ENCODE data around the gene PDCD4. TPM values are rescaled to one million over a fixed set of nuclear protein-coding genes. Genes with fewer than 3 reads are reported as not detected.

Gene PDCD4
- total and polyA plus RNA-seq, 2 of the 8 experiments (the other 6 are each of a cell fraction or from before 2014, with no cell fraction given) = 3.3 to 26.8 TPM

GRCh38 chr10:110860576-110861241 lies 11.0 kb upstream of the PDCD4 start (continued):
- no peak for TF ChIP-seq SUZ12 (IDR thresholded peaks at IDR 0.05; ENCODE audit: low read length)
- no peak for TF ChIP-seq SIN3A (conservative IDR thresholded peaks at IDR 0.05 in 1 of 2, IDR thresholded peaks at IDR 0.05 in 1 of 2; ENCODE audit: low read depth in 1 of 2, low read length in 2 of 2)
- TF ChIP-seq JUN (IDR thresholded peaks at IDR 0.05; ENCODE audit: low read depth, low read length) = no peak
- TF ChIP-seq CTBP2 (IDR thresholded peaks at IDR 0.05; ENCODE audit: borderline replicate concordance, insufficient read depth, insufficient read length, low read length) = no peak
- no peak for TF ChIP-seq HDAC6 (IDR thresholded peaks at IDR 0.05; ENCODE audit: low read depth, low read length)
- no peak for TF ChIP-seq KDM1A (IDR thresholded peaks at IDR 0.05; ENCODE audit: borderline replicate concordance, low read length)
- TF ChIP-seq POU5F1 (IDR thresholded peaks at IDR 0.05; ENCODE audit: low read depth, low read length) = no peak
- TF ChIP-seq ZNF274 (IDR thresholded peaks at IDR 0.05; ENCODE audit: borderline replicate concordance, extremely low read depth, low read length) = no peak
- no peak for TF ChIP-seq GABPA (IDR thresholded peaks at IDR 0.05; ENCODE audit: borderline replicate concordance, insufficient read depth, low read length)
